ENCODE results near the gene LRRC8B.

DNA sequence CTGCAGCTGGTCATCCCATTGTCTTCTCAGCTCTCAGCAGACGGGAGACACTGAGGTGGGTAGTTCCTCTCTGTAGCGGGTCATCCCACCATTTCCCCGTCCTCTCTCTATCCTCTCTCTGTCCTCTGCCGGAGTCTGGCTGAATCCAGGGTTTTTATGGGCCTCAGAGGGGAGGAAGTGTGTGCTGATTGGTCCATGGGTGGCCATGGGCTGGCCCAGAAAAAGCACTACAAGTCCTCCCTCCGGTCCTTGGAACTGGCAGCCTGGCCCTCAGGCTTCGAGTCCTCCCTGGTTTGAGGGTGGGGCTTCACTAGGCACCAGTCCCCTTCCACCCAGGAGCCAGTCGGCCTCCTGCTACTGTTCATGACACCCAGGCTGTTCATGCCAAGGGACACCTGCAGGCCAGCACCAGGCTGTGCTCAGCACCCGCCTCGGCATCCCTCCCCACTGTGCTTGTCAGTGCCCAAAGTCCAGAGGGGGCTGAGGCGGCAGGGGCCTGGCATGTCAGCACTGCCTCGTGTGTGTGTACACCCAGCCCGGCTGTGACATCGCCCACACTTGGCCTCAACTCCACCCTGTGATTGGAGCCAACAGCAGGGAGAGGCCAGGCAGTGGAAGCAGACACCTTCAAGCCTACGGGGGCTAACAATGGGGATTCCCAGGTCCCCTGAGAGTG is 85.3 kb downstream of the LRRC8B start:
- TF ChIP-seq, protein P1, sequence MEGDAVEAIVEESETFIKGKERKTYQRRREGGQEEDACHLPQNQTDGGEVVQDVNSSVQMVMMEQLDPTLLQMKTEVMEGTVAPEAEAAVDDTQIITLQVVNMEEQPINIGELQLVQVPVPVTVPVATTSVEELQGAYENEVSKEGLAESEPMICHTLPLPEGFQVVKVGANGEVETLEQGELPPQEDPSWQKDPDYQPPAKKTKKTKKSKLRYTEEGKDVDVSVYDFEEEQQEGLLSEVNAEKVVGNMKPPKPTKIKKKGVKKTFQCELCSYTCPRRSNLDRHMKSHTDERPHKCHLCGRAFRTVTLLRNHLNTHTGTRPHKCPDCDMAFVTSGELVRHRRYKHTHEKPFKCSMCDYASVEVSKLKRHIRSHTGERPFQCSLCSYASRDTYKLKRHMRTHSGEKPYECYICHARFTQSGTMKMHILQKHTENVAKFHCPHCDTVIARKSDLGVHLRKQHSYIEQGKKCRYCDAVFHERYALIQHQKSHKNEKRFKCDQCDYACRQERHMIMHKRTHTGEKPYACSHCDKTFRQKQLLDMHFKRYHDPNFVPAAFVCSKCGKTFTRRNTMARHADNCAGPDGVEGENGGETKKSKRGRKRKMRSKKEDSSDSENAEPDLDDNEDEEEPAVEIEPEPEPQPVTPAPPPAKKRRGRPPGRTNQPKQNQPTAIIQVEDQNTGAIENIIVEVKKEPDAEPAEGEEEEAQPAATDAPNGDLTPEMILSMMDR (IDR thresholded peaks at IDR 0.05; ENCODE audit: insufficient read depth, low read depth, low read length) = no peak
- no peak for TF ChIP-seq EZH2 (IDR thresholded peaks at IDR 0.05; ENCODE audit: insufficient read depth, low read length)

Data from astrocyte (in vitro differentiated cells and primary cell).